GM12873 (cell line): Measurements from ENCODE around the gene LIPT1.

Experiments used
- CTCF ChIP-seq: IDR thresholded peaks from 2 replicates; pipeline ENCODE4 v1.5.1; 2012; ENCODE audit warnings: low read depth, mild to moderate bottlenecking, moderate library complexity, low read length, control low read depth; ENCODE audit not compliant: insufficient read depth; ENCODE audit errors: missing control alignments

LIPT1 gene

GRCh38 chr2:99140056-99140859 is 14.5 kb upstream of the LIPT1 start:
- TF ChIP-seq CTCF: no peak

GRCh38 chr2:99140860-99141109 is 14.0 kb upstream of the LIPT1 start:
- TF ChIP-seq CTCF: no peak

GRCh38 chr2:99141110-99142108 is 13.4 kb upstream of the LIPT1 start, which contains the start of gene C2orf15:
Gene C2orf15 (plus strand): TSS chr2:99141707. CDS start chr2:99150559, 8,852 bp downstream.
- TF ChIP-seq CTCF: no peak

- no peak for TF ChIP-seq CTCF
Measured at GRCh38 chr2:99150706-99151105, 4.1 kb upstream of the LIPT1 start.

GRCh38 chr2:99152199-99152895 is 2.4 kb upstream of the LIPT1 start:
- TF ChIP-seq CTCF: no peak

GRCh38 chr2:99153921-99154604 is 704 bp upstream of the LIPT1 start:
- TF ChIP-seq CTCF: no peak
